ENCODE measurements around the gene LDHAL6B.

DNA sequence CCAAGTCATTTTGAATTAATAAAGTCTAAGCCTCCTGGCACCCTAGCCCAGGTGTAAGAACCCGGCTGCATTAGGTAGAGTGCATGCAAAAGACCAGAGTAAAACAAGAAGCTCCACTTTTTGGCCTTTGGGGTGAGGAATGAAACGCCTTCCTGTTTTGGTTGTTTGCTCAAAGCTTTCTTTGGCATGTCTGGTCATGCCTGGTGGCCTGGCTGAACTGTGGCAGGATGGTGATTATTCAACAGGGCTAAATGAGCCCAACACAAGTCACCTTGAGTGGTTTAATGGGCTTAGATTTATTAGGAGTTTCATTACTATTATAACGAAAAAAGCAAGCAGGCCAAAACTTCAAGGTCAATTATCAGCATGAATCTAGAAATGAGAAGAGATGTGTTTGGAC is 40.9 kb upstream of the LDHAL6B start:
- TF ChIP-seq, protein P1, sequence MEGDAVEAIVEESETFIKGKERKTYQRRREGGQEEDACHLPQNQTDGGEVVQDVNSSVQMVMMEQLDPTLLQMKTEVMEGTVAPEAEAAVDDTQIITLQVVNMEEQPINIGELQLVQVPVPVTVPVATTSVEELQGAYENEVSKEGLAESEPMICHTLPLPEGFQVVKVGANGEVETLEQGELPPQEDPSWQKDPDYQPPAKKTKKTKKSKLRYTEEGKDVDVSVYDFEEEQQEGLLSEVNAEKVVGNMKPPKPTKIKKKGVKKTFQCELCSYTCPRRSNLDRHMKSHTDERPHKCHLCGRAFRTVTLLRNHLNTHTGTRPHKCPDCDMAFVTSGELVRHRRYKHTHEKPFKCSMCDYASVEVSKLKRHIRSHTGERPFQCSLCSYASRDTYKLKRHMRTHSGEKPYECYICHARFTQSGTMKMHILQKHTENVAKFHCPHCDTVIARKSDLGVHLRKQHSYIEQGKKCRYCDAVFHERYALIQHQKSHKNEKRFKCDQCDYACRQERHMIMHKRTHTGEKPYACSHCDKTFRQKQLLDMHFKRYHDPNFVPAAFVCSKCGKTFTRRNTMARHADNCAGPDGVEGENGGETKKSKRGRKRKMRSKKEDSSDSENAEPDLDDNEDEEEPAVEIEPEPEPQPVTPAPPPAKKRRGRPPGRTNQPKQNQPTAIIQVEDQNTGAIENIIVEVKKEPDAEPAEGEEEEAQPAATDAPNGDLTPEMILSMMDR (IDR thresholded peaks at IDR 0.05), result no peak
- no peak for TF ChIP-seq POLR2A (IDR thresholded peaks at IDR 0.05)
